Neutrophil (primary cell): ENCODE measurements around the gene CAST.

ENCODE experiments used
- H3K27ac ChIP-seq: fragments of 200-600 bp; sonication (generic); 2 replicates; pipeline ENCODE4 v1.5.1; 2016; ENCODE audit warnings: mild to moderate bottlenecking, moderate library complexity
- H3K27me3 ChIP-seq: fragments of 200-600 bp; sonication (generic); 2 replicates; pipeline ENCODE4 v1.6.0; 2016; ENCODE audit warnings: mild to moderate bottlenecking
- H3K36me3 ChIP-seq: fragments of 200-600 bp; sonication (generic); 2 replicates; pipeline ENCODE4 v1.5.1; 2017
- H3K4me1 ChIP-seq, 2 experiments: fragments of 200-600 bp in 1 of 2; sonication (generic) in 1 of 2; 1 replicate in 1 of 2; 2 replicates in 1 of 2; pipeline versions ENCODE4 v1.5.1 to v1.6.1; 2013 to 2016; ENCODE audit warnings: low read depth in 1 of 2, low read length in 1 of 2, mild to moderate bottlenecking in 1 of 2, moderate library complexity in 1 of 2; ENCODE audit not compliant: control insufficient read depth in 1 of 2, insufficient read depth in 1 of 2
- H3K4me3 ChIP-seq, 2 experiments: fragments of 200-600 bp in 1 of 2; sonication (generic) in 1 of 2; 1 replicate in 1 of 2; 2 replicates in 1 of 2; pipeline ENCODE4 v1.5.1; 2013 to 2016; ENCODE audit warnings: low read depth in 1 of 2, low read length in 1 of 2, mild to moderate bottlenecking in 1 of 2, moderate library complexity in 1 of 2
- H3K9me3 ChIP-seq: fragments of 200-600 bp; sonication (generic); 2 replicates; pipeline ENCODE4 v1.5.1; 2016
- TF ChIP-seq, protein P1 (sequence below): fragments of 200-600 bp; sonication (generic); IDR thresholded peaks from 2 replicates; pipeline ENCODE4 v1.5.1; 2016; ENCODE audit warnings: antibody characterized with exemption

CAST gene

DNA sequence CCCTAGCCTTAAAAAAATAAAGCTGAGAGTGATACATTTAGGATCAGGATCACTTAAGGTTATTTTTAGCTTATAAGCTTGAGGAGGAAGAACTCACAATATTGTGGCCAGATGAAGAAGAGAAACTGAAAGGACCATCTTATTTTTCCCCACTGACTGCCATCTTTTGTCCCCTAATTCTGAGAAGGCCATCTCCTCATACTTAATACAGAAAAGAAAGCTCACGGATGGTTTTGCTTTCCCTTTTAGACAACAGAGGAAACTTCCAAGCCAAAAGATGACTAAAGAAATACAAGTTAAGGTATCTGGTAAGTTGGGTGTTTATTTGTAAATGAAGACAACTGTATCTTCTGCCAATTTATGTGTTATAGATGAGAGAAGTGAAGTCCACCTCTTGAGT, 109.2 kb downstream of the CAST start:
- TF ChIP-seq, protein P1, sequence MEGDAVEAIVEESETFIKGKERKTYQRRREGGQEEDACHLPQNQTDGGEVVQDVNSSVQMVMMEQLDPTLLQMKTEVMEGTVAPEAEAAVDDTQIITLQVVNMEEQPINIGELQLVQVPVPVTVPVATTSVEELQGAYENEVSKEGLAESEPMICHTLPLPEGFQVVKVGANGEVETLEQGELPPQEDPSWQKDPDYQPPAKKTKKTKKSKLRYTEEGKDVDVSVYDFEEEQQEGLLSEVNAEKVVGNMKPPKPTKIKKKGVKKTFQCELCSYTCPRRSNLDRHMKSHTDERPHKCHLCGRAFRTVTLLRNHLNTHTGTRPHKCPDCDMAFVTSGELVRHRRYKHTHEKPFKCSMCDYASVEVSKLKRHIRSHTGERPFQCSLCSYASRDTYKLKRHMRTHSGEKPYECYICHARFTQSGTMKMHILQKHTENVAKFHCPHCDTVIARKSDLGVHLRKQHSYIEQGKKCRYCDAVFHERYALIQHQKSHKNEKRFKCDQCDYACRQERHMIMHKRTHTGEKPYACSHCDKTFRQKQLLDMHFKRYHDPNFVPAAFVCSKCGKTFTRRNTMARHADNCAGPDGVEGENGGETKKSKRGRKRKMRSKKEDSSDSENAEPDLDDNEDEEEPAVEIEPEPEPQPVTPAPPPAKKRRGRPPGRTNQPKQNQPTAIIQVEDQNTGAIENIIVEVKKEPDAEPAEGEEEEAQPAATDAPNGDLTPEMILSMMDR = no peak
- H3K36me3 ChIP-seq = peaks cover 100% of the 10 kb centered on the region
- H3K4me3 ChIP-seq = no peak overlapping the region
- H3K9me3 ChIP-seq = no peaks in the 10 kb centered on the region
- no peak overlapping the region for H3K27ac ChIP-seq
- no peaks in the 10 kb centered on the region for H3K27me3 ChIP-seq
- H3K4me1 ChIP-seq = no peaks in the 10 kb centered on the region

DNA sequence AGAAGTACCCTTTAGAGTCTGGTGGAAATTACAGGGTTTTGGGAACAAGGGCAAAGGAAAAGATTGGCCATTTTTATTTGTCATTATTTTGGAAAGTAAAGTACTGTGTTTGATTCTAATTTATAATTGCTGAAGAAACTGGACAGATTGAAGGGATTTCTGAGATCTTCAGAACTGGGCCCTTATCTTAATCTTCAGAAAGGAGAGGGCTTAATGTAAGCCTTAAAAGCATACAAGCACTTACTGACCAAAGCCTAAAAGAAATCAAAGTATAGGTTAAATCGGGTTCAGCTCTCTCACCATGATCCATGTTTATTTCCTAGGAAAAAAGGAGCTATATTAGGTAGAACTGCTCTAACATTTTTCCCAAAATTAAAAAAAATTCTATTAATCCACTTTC, 109.9 kb downstream of the CAST start:
- no peaks in the 10 kb centered on the region for H3K27me3 ChIP-seq
- no peaks in the 10 kb centered on the region for H3K4me1 ChIP-seq
- H3K36me3 ChIP-seq = peaks cover 100% of the 10 kb centered on the region
- H3K9me3 ChIP-seq = no peaks in the 10 kb centered on the region
- H3K4me3 ChIP-seq = no peak overlapping the region
- no peak overlapping the region for H3K27ac ChIP-seq
- TF ChIP-seq, protein P1 = no peak

DNA sequence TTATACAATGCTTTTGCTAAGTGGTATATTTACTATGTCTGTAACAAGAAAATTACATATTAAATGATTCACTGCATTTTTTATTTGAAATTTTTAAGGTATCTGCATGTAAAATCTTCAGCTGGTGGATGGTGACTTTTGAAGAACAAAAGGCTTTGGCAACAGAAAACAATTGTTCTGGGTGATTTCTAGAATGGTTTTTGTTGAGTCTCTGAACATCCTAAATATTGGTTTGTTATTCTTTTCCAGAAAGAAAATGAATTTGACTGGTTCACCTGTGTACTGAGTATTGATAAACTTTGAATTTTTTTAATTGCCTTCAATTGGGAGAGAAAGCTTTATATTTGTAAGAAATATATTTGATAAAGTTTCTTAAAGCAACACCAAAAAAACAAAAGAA, 110.4 kb downstream of the CAST start:
- Histone ChIP-seq H3K9me3 (no peaks in the 10 kb centered on the region), H3K4me3 (no peak overlapping the region), H3K4me1 (no peaks in the 10 kb centered on the region), H3K36me3 (peaks cover 100% of the 10 kb centered on the region), H3K27ac (no peak overlapping the region), H3K27me3 (no peaks in the 10 kb centered on the region)
- TF ChIP-seq, protein P1 = no peak

DNA sequence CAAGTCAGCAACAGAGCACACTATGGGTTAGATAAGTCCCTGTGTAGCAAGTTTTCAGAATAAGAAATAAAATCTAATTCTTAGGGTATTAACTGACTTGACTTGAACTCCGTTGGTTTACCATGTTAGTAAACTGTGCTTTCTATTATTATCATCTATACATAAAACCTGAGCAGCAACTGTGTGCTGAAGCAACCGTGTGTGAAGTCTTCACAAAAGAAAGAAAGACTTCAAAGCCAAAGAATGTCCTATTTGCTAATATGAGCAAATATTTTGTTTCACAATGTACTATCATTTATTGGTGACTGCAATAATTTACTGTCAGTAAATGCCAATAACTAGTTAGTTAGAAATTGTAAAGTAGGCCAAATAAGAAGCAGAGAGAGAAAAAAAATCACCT, 112.9 kb downstream of the CAST start:
- no peak overlapping the region for H3K4me3 ChIP-seq
- TF ChIP-seq, protein P1 = no peak
- H3K36me3 ChIP-seq = peaks cover 100% of the 10 kb centered on the region
- no peak overlapping the region for H3K27ac ChIP-seq
- no peaks in the 10 kb centered on the region for H3K9me3 ChIP-seq
- H3K4me1 ChIP-seq = no peaks in the 10 kb centered on the region
- H3K27me3 ChIP-seq = no peaks in the 10 kb centered on the region

DNA sequence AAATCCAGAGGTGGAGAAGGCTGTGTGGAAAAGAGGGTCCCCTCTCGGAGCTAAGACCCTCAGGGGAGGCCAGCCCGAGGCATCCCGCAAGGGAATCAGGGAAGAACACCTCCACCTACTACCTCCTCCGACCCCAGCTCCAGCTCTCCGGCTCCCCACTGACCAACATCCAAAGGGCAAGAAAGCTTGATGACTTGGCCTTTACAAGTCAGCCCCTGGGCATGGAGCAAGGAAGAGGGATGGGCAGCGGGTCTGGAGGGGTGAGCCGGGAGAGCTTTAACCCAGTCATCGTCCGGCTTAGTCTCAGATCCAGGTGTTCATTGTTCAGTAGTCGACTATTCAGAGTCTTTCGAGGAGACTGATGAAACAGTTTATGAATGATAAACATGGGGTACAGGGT, 113.5 kb downstream of the CAST start:
- Histone ChIP-seq H3K9me3 (no peaks in the 10 kb centered on the region), H3K36me3 (peaks cover 100% of the 10 kb centered on the region), H3K27ac (no peak overlapping the region), H3K4me1 (no peaks in the 10 kb centered on the region), H3K27me3 (no peaks in the 10 kb centered on the region), H3K4me3 (no peak overlapping the region)
- TF ChIP-seq, protein P1 = no peak

DNA sequence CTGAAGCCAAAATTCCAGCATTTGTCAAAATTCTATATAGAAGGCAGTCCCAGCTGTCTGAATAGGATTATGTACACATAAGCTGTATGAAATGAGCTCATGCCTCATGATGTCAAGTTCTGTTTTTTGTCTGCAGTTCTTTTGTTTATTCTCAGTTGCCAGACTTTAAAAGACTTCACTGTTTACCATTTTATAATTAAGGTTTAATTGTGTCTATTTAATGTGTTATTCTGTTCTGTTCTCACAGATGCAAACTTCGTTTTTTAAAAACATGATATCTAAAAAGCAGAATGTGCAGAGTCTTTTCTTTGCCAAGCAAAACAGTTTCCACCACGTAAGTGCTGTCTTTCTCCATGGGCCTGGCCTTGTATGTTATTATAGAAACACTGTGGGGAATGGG, 114.4 kb downstream of the CAST start:
- H3K36me3 ChIP-seq = peaks cover 100% of the 10 kb centered on the region
- TF ChIP-seq, protein P1 = no peak
- no peak overlapping the region for H3K27ac ChIP-seq
- no peak overlapping the region for H3K4me3 ChIP-seq
- no peaks in the 10 kb centered on the region for H3K27me3 ChIP-seq
- no peaks in the 10 kb centered on the region for H3K4me1 ChIP-seq
- H3K9me3 ChIP-seq = no peaks in the 10 kb centered on the region
